ENCODE data around the gene PLIN1.
A peak's percentile ranks its signal among the peaks of the same experiment; 100 is the strongest.

The PLIN1 gene

DNA sequence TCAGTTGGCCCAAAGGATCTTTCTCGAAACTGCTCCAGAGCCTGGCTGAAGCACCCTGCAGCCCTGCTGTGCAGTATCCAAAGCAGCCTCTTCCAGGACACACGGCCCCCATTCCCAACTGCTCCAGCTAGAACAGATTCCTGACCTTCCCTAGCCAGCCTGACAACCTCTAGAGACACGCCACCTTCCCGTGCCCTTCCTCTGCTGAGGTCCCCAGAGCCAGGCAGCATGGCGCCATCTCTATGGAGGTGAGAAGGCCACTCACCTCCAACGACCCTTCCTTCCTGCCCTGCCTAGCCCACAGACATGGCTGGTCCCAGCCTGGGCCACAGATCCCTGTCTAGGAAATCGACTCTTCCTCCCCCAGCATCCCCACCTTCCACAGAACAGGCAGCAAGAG, 27.0 kb downstream of the PLIN1 start:
- DNase-seq, result no peak

DNA sequence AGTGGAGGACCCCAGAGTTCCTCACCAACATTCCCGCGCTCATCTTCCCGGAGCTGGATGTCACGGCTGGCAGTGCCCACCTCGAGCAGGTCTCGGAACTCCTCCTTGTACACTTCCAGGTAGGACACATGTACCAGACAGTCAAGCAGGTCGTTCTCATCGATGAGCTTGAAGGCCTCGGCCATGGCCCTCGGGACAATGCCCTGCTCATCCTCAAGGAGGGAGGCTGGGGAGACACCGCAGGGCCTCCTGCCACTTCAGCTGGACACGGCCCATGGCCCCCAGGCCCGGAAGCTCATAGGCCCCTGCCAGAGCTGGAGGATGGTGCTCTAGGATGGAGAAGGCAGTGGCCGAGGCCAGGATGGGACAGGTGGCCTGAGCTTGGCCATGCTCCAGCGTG, 29.5 kb downstream of the PLIN1 start:
- DNase-seq, result no peak

GRCh38 chr15:89649013-89649625, 30.0 kb downstream of the PLIN1 start:
- DNase-seq, result no peak

GRCh38 chr15:89648106-89649012, 30.8 kb downstream of the PLIN1 start:
- DNase-seq, result no peak

DNA sequence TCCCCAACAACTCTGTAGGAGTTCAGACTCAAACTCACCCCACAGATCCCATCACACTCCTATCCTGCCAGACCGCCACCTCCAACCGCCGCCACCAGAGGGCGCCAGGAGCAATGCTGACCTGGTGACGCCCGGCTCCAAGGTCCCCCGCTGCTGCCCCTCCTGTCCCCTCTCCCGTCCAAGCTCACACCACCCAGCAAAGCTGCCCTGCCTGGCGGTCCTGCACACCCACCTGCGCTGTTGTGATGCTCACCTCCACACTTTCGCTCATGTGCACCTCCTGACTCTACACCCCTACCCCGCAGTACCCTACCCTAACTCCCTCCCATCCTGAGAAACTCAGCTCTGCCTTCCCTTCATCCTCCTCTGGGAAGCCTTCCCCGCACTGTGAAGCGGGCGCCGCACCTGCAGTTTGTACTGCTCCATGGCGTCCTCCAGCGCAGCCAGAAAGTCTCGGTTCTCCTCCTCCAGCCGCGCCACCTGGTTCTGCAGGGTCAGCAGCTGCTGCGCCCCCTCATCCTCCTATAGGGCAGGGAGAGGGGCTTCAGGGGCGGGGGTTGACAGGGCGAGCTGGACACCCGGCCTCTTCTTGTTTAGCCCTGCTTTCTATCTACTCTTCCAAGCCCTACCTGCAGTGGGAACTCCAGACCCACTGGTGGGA, 31.8 kb downstream of the PLIN1 start:
- DNase-seq, result peak; percentile 21 to 84

DNA sequence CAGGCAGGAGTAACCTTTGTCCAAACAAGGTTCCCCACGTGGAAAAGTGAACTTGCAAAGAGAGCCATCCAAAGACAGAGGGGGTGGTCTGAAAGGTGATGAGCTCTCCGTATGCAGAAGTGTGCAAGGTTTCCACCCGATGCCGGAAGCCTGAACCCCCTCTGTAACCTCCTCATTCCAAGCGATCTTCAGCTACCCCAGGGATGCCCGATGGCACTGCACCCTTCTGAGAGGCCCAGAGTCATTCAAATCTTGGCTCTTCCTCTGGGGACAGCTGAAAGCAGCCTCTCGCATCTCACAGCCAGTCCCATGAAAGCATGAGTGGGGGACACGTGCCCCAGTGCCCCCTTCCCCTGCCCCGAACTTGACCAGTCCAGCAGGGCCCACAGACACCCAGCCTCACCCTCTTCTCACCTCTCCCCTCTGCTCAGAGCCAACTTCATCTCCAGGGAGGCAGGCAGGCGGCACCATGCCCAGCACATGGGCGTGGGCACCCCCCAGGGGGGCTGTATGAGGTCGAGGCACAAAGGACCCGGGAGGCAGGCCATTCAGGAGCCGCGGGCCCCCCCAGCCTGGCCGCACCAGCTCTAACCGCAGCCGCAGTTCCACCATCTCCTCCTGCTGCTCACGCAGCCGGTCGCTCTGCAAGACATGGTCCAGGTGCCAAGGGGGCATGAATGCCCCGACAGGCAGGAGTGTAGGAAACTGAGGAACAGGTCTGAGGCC, 32.6 kb downstream of the PLIN1 start:
- DNase-seq, result no peak

- DNase-seq, result no peak
Measured at GRCh38 chr15:89645680-89646079, 33.5 kb downstream of the PLIN1 start.

DNA sequence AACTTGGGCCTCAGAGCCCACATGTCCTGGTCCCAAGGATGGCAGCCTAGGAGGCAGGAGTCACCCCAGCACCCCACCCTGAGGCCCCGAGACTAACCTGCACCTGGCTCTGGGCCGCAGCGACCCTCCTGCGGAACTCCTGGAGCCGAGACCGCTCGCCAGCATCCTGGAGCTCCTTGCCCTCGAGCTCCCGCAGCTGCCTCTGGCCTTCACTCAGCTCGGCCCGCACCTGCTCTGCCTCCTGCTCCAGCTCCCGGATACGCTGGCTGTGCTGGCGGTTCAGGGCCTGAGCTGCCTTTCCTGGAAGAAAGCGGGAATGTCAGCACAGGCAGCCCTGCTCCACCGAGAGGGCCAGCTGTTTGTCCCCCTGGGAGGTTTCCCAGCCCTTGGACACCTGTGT, 37.1 kb downstream of the PLIN1 start:
- DNase-seq, result no peak

GRCh38 chr15:89641053-89641452, 38.1 kb downstream of the PLIN1 start:
- DNase-seq, result no peak

DNA sequence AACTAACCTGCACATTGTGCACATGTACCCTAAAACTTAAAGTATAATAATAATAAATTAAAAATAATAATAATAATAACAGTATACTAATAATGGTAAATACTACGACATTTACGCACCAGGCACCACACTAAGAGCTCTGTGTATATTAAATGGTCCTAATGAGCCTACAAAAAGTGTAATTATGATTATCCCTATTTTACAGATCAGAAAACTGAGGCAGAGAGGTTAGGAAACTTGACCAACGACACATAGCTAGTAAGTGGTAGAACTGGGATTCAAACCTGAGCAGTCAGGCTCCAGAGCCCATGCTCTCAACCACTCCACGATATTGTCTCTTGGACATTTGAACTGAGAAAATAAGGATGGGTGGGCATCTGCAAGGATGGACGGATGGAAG, 38.9 kb downstream of the PLIN1 start:
- no peak for DNase-seq

GRCh38 chr15:89633585-89633984, 45.6 kb downstream of the PLIN1 start:
- no peak for DNase-seq

GRCh38 chr15:89632563-89633430, 46.4 kb downstream of the PLIN1 start:
- DNase-seq, result no peak

DNA sequence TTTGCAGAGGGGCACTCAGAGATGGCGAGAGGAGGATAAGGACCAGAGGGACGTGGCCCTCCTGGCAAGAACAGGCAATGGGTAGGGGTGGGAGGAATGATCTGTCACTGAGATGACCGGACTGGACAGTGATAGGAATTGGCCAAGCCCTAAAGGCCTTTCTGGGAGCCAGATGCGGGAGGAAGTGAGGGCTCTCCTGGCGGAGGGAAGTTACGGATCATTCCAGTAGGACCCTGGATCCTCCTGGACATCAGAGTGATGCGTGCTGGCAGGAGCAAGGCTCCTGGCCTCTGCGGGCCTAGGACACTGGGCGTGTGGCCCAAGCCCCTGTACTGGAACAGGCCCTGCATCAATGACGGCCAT, 47.3 kb downstream of the PLIN1 start:
- DNase-seq, result no peak

DNA sequence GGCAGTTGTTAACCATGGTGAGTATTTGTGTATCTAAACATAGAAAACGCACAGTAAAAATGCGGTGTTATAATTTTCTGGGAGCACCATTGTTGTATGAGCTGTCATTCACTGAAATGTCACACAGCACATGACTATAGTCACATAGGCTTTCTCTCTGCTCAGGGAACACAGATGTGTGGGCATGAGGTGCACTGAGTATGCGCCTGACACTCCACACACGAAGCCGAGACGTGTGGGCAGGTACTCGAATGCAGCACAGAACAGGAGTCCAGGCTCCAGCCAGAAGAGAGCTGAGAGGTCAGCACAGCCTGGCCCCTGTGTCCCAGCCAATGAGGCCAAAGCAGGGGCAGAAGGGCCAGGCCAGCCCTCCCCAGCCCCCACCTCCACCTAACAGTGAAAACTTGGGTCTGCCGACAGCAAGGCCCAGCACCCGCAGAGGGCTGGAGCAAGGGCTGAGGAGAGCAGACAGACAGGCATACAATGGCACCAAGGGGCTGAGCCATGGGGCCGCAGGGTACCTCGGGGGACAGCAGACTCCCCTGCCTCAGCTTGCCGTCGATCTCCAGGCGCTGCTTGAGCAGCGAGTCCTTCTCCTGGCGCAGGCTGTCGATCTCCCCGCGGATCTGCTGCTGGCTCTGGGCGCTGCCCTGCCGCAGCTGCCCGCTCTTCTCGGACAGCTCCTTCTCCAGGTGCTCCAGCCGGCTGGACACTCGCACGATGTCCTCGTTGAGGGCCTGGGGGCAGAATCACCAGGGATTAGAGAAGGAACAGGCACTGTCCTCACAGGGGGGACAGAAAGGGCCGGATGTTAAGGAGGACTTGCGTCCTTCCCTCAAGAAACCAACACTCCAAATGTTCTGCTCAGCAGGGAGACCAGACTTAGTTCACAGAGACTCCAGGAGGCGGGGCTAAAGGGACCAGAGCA, 47.9 kb downstream of the PLIN1 start:
- no peak for DNase-seq

- DNase-seq, result no peak
Measured at GRCh38 chr15:89630260-89630659, 48.9 kb downstream of the PLIN1 start.

- no peak for DNase-seq
Measured at GRCh38 chr15:89629829-89630228, 49.3 kb downstream of the PLIN1 start.

DNA sequence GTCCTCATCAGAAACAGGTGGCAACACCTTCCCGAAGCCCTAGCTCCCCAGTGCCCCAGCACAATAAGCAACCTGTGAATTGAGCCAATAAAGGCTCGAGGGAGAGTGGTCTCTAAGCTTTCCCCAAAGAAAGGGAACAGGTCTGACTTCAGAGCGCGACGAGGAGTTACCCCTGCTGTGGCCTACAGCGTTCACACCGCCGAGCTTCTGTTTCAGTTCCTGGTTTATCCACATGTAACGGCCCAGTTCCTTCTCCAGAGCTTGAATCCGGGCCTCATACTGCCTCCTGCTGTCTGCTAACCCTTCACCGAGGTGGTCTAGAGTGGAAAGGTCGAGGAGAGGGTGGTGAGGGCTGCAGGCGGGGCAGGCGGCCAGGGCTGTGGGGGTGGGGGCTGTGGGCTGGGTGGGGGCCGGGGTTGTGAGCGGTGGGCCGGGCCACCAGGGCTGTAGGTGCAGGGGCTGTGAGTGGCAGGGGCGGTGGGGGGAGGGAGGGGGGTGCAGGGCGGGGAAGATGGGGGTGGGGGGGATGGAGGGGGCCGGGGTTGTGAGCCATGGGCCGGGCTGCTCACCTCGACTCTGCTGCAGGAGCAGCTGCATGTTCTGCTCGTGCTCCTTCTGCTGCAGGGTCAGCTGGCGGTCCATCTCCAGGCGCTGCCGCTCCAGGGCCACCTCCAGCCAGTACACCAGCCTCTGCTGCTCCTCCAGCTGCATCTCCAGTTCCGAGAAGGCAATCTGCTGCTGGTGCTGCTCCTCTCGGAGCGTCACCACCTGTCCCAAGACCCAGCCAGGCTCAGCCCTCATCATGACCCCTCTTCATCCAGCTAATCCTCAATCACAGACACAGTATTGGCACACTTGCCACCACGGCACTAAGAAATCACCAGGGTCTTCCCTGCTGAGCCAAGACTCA, 50.1 kb downstream of the PLIN1 start:
- peak; percentile 1 to 5 for DNase-seq

DNA sequence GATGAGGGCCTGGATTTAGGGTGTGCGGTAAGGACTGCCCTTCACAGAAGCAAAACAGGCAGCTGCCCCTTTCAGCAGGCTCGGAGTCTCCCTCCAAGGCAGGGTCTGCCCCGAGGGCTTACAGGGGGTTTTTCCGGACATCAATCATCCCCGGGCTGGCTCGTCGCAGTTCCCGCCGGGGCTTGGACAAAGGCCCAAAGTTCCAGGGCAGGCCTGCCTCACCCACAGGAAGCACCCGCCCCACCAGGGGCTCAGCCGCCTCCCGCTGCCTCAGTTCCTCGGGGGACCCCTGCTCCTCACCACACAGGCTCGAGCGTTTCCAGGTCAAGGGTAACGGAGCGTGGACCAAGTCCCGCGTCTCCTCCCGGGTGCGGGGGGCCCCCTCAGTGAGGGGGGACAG, 50.9 kb downstream of the PLIN1 start:
- no peak for DNase-seq

DNA sequence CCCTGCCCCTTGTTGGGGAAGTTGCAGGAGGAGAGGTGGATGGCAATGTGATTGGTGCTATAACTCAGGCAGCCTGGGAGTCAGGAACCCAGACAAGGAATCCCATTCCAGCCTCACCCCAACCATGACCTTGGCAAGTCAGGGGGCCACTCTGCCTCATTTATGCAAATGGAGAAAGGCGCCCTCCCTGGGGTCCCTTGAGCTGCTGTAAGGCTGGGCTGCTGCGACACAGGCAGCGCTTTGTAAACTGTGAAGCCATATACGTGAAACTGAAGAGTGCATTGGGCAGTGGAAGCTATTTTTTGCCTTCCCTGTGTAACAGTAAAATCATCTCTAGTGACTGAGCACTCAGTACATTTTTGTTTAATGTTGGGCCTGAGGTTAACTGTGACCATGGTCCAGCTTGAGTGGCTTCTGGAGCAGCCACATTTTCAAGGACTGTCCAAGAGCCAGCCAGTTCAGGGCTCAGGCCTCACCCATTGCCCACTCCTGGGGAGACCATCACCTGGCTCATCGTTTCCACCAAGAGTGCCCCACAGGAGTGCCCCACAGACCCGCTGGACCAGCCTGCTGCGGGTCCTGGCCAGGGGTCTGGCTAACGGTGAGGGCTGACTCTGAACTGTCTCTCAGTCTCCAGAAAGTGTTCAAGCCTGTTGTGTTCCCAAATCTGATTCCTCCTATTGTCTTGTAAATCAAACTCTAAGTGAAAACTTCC, 51.8 kb downstream of the PLIN1 start:
- no peak for DNase-seq

Data from inflammatory macrophage treated with lipopolysaccharide for 1 hour (primary cell).